Left ventricle myocardium superior (tissue), 1 donor: ENCODE data around the gene RTN4RL1. TPM values are rescaled to one million over a fixed set of nuclear protein-coding genes. Genes with fewer than 3 reads are reported as not detected.

ENCODE experiments used
- ATAC-seq: fragments of 200-7000 bp; cut with Tn5 transposase; one replicate; pipeline ENCODE4 v1.9.1; 2020; ENCODE audit warnings: mild to moderate bottlenecking, moderate library complexity
- DNase-seq: peaks from one replicate; pipeline ENCODE4 v3.0.0-alpha.2; 2020
- intact Hi-C: fragments of 100-400 bp; cut with micrococcal nuclease; formaldehyde crosslinking; loops from one replicate; pipeline ENCODE4 v1.11.0; 2022
- total RNA-seq: library from RNA; stranded (reverse); fragmentation: NEBNext Ultra II Directional; extraction: Animal tissue kit (Norgen Biotek cat#: 25700); gene quantifications from one replicate; pipeline ENCODE4 v1.2.1, GENCODE V29; 2021
- donor health status: DM: no; HTN: yes; CAD: no; lungs with severe emphysema.

The RTN4RL1 gene
- total RNA-seq, 1 donor from 2014 or later: 1.9 TPM

GRCh38 chr17:2060681-2061440 lies 35.7 kb upstream of the RTN4RL1 start:
- ATAC-seq (peak; percentile 12), DNase-seq (peak; percentile 55)
- intact Hi-C loops: no loop called here

DNA sequence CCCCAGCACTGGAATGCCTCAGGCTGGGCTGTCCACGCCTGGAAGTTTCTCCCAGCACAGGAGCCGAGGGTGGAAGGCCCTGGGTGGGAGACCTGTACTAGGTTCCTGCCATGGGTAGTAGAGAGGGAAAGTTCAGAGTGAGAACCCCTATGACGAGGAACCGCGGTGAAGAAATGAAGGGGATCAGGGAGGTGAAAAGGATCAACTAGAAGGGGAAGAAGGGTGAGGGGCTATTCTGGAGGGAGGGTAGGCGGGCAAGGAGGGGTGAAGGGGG lies 35.2 kb upstream of the RTN4RL1 start:
- intact Hi-C loops: no loop called here
- no peak for DNase-seq
- ATAC-seq: no peak

GRCh38 chr17:2059547-2060384 lies 34.6 kb upstream of the RTN4RL1 start:
- ATAC-seq: no peak
- intact Hi-C loops: no loop called here
- DNase-seq: no peak

DNA sequence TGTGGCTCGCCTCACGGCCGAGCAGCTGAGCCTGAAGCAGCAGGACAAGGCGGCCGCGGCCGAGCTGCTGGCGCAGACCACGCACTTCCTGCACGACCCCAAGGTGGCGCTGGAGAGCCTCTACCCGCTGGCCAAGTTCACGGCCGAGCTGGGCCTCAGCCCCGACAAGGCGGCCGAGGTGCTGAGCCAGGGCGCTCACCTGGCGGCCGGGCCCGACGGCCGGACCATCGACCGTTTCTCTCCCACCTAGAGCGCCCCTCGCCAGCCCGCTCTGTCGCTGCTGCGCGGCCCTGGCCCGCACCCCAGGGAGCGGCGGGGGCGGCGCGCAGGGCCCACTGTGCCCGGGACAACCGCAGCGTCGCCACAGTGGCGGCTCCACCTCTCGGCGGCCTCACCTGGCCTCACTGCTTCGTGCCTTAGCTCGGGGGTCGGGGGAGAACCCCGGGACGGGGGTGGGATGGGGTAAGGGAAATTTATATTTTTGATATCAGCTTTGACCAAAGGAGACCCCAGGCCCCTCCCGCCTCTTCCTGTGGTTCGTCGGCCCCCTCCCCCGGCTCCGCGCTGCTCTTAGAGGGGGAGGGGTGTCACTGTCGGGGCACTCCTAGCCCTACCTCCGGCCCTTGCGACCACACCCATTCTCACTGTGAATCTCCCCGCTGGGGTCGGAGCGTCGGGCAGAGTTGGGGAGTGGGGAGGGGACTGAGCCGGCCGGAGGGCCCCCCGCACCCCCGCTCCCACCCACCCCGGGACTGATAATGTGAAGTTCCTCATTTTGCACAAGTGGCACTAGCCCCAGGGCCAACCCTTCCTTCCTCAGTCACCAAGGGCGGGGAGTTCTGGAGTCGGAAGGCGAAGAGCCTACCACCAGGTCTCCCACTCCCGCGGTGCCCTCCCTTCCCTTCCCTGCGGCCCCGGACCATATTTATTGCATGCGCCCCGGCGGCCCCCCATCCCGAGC lies 33.7 kb upstream of the RTN4RL1 start:
- peak; percentile 34 for ATAC-seq
- peak; percentile 90 for DNase-seq
- intact Hi-C loops: no loop called here

DNA sequence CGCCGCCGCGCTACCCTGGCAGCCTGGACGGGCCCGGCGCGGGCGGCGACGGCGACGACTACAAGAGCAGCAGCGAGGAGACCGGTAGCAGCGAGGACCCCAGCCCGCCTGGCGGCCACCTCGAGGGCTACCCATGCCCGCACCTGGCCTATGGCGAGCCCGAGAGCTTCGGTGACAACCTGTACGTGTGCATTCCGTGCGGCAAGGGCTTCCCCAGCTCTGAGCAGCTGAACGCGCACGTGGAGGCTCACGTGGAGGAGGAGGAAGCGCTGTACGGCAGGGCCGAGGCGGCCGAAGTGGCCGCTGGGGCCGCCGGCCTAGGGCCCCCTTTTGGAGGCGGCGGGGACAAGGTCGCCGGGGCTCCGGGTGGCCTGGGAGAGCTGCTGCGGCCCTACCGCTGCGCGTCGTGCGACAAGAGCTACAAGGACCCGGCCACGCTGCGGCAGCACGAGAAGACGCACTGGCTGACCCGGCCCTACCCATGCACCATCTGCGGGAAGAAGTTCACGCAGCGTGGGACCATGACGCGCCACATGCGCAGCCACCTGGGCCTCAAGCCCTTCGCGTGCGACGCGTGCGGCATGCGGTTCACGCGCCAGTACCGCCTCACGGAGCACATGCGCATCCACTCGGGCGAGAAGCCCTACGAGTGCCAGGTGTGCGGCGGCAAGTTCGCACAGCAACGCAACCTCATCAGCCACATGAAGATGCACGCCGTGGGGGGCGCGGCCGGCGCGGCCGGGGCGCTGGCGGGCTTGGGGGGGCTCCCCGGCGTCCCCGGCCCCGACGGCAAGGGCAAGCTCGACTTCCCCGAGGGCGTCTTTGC lies 32.8 kb upstream of the RTN4RL1 start:
- intact Hi-C loops: no loop called here
- peak; percentile 56 for DNase-seq
- no peak for ATAC-seq

DNA sequence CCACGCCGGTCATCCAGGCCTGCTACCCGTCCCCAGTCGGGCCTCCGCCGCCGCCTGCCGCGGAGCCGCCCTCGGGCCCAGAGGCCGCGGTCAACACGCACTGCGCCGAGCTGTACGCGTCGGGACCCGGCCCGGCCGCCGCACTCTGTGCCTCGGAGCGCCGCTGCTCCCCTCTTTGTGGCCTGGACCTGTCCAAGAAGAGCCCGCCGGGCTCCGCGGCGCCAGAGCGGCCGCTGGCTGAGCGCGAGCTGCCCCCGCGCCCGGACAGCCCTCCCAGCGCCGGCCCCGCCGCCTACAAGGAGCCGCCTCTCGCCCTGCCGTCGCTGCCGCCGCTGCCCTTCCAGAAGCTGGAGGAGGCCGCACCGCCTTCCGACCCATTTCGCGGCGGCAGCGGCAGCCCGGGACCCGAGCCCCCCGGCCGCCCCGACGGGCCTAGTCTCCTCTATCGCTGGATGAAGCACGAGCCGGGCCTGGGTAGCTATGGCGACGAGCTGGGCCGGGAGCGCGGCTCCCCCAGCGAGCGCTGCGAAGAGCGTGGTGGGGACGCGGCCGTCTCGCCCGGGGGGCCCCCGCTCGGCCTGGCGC lies 32.1 kb upstream of the RTN4RL1 start:
- ATAC-seq: no peak
- DNase-seq: peak; percentile 53
- intact Hi-C loops: no loop called here

DNA sequence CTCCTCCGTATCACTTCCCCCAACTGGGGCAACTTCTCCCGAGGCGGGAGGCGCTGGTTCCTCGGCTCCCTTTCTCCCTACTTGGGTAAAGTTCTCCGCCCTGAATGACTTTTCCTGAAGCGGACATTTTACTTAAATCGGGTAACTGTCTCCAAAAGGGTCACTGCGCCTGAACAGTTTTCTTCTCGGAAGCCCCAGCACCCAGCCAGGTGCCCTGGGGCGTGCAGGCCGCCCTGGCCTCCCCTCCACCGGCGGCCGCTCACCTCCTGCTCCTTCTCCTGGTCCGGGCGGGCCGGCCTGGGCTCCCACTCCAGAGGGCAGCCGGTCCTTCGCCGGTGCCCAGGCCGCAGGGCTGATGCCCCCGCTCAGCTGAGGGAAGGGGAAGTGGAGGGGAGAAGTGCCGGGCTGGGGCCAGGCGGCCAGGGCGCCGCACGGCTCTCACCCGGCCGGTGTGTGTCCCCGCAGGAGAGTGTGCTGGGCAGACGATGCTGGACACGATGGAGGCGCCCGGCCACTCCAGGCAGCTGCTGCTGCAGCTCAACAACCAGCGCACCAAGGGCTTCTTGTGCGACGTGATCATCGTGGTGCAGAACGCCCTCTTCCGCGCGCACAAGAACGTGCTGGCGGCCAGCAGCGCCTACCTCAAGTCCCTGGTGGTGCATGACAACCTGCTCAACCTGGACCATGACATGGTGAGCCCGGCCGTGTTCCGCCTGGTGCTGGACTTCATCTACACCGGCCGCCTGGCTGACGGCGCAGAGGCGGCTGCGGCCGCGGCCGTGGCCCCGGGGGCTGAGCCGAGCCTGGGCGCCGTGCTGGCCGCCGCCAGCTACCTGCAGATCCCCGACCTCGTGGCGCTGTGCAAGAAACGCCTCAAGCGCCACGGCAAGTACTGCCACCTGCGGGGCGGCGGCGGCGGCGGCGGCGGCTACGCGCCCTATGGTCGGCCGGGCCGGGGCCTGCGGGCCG lies 31.4 kb upstream of the RTN4RL1 start:
- DNase-seq: peak; percentile 60
- intact Hi-C loops: no loop called here
- ATAC-seq: no peak

- intact Hi-C loops: no loop called here
- DNase-seq (peak; percentile 73), ATAC-seq (peak; percentile 4)
Measured at GRCh38 chr17:2055292-2056205, 30.4 kb upstream of the RTN4RL1 start.

GRCh38 chr17:2054512-2055291 lies 29.6 kb upstream of the RTN4RL1 start, which contains the start of gene HIC1:
TSS of gene HIC1 (plus strand) at chr17:2055103. CDS start at chr17:2056691, 1,588 bp downstream.
- intact Hi-C loops: loop anchor here (5.0 kb wide), 1 partner anchor 188 kb away; no protein-coding TSS in a partner anchor
- DNase-seq (peak; percentile 91), ATAC-seq (peak; percentile 65)

- intact Hi-C loops: loop anchor here (5.0 kb wide), 1 partner anchor 188 kb away; no protein-coding TSS in a partner anchor
- DNase-seq: no peak
- no peak for ATAC-seq
Measured at GRCh38 chr17:2054262-2054511, 29.1 kb upstream of the RTN4RL1 start.

DNA sequence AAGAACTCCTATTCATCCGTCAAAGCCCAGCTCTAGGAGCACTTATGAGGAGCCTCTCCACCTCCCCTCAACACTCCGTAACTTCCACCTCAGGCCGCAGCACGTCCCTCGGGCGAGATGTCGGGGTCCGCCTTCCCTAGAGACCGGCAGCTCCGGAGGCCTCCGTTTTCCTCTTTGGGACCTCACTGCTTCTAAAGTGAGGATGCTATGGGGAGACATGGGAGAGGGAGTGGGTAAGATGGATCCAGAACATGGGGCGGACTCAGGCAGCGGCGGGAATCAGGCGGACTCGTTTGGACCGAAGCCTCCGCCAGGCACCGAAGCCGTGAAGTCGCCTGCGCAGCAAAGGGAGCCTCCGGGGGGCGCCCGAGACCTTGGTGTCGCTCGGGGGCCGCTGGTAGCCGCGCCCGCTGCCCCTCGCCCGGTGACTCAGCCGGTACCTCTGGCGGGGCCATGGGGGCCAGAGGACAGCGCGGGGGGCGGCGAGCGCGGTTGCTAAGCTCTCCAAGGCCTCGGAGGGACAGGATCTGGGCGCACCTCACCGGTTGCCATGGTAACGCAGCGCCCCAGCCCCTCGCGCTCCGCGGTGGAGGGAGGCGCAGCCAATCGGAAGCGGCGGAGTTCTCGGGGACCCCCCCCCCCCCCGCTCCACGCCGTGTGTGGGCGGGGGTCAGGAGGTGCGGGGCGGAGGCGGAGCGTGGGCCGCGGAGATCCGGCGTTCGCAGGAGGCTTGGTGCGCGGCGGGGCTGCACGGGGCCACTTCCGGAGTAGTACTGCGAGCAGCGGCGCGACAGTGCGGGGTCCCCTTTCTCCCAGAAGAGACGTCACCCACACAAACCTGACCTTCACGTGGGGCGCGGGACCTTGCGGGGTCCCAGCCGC lies 28.5 kb upstream of the RTN4RL1 start:
- intact Hi-C loops: loop anchor here (5.0 kb wide), 1 partner anchor 189 kb away; no protein-coding TSS in a partner anchor
- peak; percentile 23 for ATAC-seq
- DNase-seq: peak; percentile 88

- DNase-seq (no peak), ATAC-seq (no peak)
- intact Hi-C loops: loop anchor here (5.0 kb wide), 1 partner anchor 190 kb away; no protein-coding TSS in a partner anchor
Measured at GRCh38 chr17:2051933-2052559, 26.9 kb upstream of the RTN4RL1 start.

GRCh38 chr17:2051061-2051932 lies 26.2 kb upstream of the RTN4RL1 start:
- intact Hi-C loops: loop anchor here (5.0 kb wide), 1 partner anchor 191 kb away; no protein-coding TSS in a partner anchor
- DNase-seq: peak; percentile 61
- no peak for ATAC-seq
